Upper lobe of right lung (tissue), 1 donor: ENCODE results near the gene ATXN7. TPM values are rescaled to one million over a fixed set of nuclear protein-coding genes. Genes with fewer than 3 reads are reported as not detected.

Experiments
- ATAC-seq: fragments of 200-7000 bp; cut with Tn5 transposase; one replicate; pipeline ENCODE4 v1.9.1; 2020; ENCODE audit warnings: mild to moderate bottlenecking, moderate library complexity
- DNase-seq: peaks from one replicate; pipeline ENCODE4 v3.0.0-alpha.2; 2020
- H3K27ac ChIP-seq: fragments of 200-600 bp; one replicate; pipeline ENCODE4 v1.8.0; 2022
- H3K27me3 ChIP-seq: fragments of 200-600 bp; one replicate; pipeline ENCODE4 v1.8.0; 2022; ENCODE audit warnings: mild to moderate bottlenecking
- H3K36me3 ChIP-seq: fragments of 200-600 bp; one replicate; pipeline ENCODE4 v1.8.0; 2022
- H3K4me1 ChIP-seq: fragments of 200-600 bp; one replicate; pipeline ENCODE4 v1.8.0; 2022
- H3K4me3 ChIP-seq: fragments of 200-600 bp; one replicate; pipeline ENCODE4 v1.8.0; 2022; ENCODE audit warnings: mild to moderate bottlenecking
- H3K9me3 ChIP-seq: fragments of 200-600 bp; one replicate; pipeline ENCODE4 v1.8.0; 2022
- CTCF ChIP-seq: fragments of 200-600 bp; IDR thresholded peaks from one replicate; pipeline ENCODE4 v1.8.0; 2022; ENCODE audit warnings: antibody characterized with exemption
- intact Hi-C: fragments of 100-400 bp; cut with DNase I; formaldehyde crosslinking; loops from one replicate; pipeline ENCODE4 v1.11.0; 2022
- total RNA-seq: library from RNA; stranded (reverse); fragmentation: NEBNext Ultra II Directional; extraction: Animal tissue kit (Norgen Biotek cat#: 25700); gene quantifications from one replicate; pipeline ENCODE4 v1.2.1, GENCODE V29; 2021
- donor health status: DM: no; HTN: yes; CAD: no; lungs with severe emphysema.

The ATXN7 gene
- total RNA-seq, 1 donor from 2014 or later, result 35.5 TPM

DNA sequence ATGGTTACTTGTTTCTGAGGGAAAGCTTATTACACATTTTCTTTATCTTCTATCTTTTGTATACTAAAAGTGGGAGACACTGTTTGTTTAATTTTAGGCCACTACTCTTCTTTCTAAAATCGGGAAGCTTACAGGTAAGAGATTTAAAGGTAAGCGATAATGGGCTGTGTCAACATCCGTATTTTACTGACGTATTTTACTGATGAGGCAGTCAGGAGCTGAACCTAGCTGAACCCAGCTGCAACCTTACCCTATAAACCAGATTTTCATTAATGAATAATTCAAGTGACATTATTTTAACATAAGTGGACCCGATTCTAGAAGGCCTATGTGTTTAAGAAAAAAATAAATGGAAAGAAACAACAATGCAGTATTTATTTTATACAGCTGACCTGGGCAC lies 146.5 kb downstream of the ATXN7 start:
- no peak for DNase-seq
- Histone ChIP-seq H3K9me3 (no peaks in the 10 kb centered on the region), H3K4me3 (no peak overlapping the region), H3K27ac (no peak overlapping the region), H3K27me3 (no peaks in the 10 kb centered on the region), H3K36me3 (peaks cover 100% of the 10 kb centered on the region), H3K4me1 (no peaks in the 10 kb centered on the region)
- TF ChIP-seq CTCF, result no peak
- intact Hi-C loops, result no loop called here
- no peak for ATAC-seq

- Histone ChIP-seq H3K27ac (no peak overlapping the region), H3K4me3 (no peak overlapping the region), H3K4me1 (no peaks in the 10 kb centered on the region), H3K9me3 (no peaks in the 10 kb centered on the region), H3K27me3 (no peaks in the 10 kb centered on the region), H3K36me3 (peaks cover 98% of the 10 kb centered on the region)
- TF ChIP-seq CTCF, result no peak
- intact Hi-C loops, result no loop called here
- no peak for ATAC-seq
- DNase-seq, result no peak
Observed at GRCh38 chr3:64011685-64012084, 148.0 kb downstream of the ATXN7 start.

GRCh38 chr3:64016941-64017620 lies 153.4 kb downstream of the ATXN7 start:
- H3K27me3 ChIP-seq, result no peaks in the 10 kb centered on the region
- TF ChIP-seq CTCF, result no peak
- H3K36me3 ChIP-seq, result peaks cover 94% of the 10 kb centered on the region
- no peak for DNase-seq
- no peaks in the 10 kb centered on the region for H3K9me3 ChIP-seq
- intact Hi-C loops, result no loop called here
- H3K4me1 ChIP-seq, result peaks cover 18% of the 10 kb centered on the region
- H3K27ac ChIP-seq, result no peak overlapping the region
- ATAC-seq, result no peak
- H3K4me3 ChIP-seq, result no peak overlapping the region

DNA sequence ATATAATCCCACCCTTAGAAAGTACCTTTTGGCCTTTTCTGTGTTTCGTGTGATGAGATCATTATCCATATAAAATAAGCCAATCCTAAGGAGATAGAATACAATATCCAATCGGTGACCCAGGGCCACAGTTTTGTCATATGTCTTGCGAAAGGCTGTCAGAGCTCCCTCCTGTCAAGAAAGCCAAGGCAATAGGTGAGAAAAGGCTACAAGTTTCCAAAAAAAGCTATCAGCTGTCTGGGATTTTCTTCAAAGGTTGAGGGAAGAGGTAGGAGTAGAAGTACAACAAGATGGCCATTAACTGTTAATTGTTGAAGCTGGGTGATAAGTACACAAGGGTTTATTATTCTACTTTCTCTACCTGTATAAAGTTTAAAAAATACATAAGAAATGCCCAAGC lies 155.6 kb downstream of the ATXN7 start:
- intact Hi-C loops, result no loop called here
- Histone ChIP-seq H3K9me3 (no peaks in the 10 kb centered on the region), H3K27ac (no peak overlapping the region), H3K27me3 (no peaks in the 10 kb centered on the region), H3K4me1 (peaks cover 23% of the 10 kb centered on the region), H3K4me3 (no peak overlapping the region), H3K36me3 (peaks cover 72% of the 10 kb centered on the region)
- no peak for TF ChIP-seq CTCF
- DNase-seq (no peak), ATAC-seq (no peak)

GRCh38 chr3:64019879-64020278 lies 156.2 kb downstream of the ATXN7 start:
- H3K9me3 ChIP-seq, result no peaks in the 10 kb centered on the region
- H3K4me3 ChIP-seq, result no peak overlapping the region
- DNase-seq, result no peak
- no peak overlapping the region for H3K27ac ChIP-seq
- no peaks in the 10 kb centered on the region for H3K27me3 ChIP-seq
- intact Hi-C loops, result no loop called here
- no peak for TF ChIP-seq CTCF
- ATAC-seq, result no peak
- peaks cover 66% of the 10 kb centered on the region for H3K36me3 ChIP-seq
- H3K4me1 ChIP-seq, result peaks cover 23% of the 10 kb centered on the region

- no peaks in the 10 kb centered on the region for H3K9me3 ChIP-seq
- DNase-seq (no peak), ATAC-seq (no peak)
- peaks cover 48% of the 10 kb centered on the region for H3K36me3 ChIP-seq
- H3K27ac ChIP-seq, result no peak overlapping the region
- no peak for TF ChIP-seq CTCF
- H3K4me3 ChIP-seq, result peak overlapping the region; percentile 80
- H3K27me3 ChIP-seq, result no peaks in the 10 kb centered on the region
- intact Hi-C loops, result no loop called here
- H3K4me1 ChIP-seq, result peaks cover 23% of the 10 kb centered on the region
Observed at GRCh38 chr3:64021922-64022321, 158.3 kb downstream of the ATXN7 start.
